ENCODE measurements around the gene CDC42. TPM values are rescaled to one million over a fixed set of nuclear protein-coding genes. Genes with fewer than 3 reads are reported as not detected.

CDC42 gene
- total RNA-seq, 1 experiment from 2014 or later = 550 TPM

- DNase-seq (ENCODE audit: low read depth) = no peak
Observed at GRCh38 chr1:22074803-22075202, 22.3 kb downstream of the CDC42 start.

GRCh38 chr1:22075718-22076117, 23.2 kb downstream of the CDC42 start:
- no peak for DNase-seq (ENCODE audit: low read depth)

GRCh38 chr1:22076346-22076745, 23.8 kb downstream of the CDC42 start:
- DNase-seq (ENCODE audit: low read depth) = no peak

DNA sequence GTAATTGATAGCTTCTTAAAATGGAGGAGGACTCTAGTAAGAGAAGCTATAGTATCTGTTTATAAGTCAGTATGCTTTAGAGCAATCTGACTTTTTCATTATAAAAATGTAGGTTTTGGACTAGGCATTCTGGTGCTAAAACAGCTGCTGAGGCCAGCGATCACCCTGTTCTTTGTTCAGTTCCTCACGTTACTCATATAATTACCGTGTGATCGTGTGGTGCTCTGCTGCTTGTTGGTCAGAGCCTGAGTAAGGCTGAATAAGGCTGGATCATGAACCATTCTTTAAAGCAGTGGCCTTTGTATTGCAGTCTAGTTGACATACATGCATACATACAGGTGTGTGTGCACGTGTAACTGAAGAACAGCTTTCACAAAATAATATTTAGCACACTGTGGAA, 25.2 kb downstream of the CDC42 start:
- no peak for DNase-seq (ENCODE audit: low read depth)

DNA sequence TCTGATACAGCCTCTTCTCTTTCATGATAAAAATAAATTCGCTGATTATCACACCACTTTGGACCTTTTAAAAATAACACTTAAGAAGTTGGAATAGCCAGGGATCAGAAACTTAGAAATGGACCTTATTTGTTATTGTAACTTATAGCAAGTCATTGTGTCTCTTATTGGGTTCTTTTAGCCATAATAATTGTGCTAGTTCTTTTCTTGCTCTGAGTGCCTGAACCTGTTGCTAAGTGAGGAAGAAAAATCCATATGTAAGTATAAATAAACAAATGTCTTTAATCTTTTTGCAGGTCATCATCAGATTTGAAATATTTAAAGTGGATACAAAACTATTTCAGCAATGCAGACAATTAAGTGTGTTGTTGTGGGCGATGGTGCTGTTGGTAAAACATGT, 25.6 kb downstream of the CDC42 start:
- no peak for DNase-seq (ENCODE audit: low read depth)

DNA sequence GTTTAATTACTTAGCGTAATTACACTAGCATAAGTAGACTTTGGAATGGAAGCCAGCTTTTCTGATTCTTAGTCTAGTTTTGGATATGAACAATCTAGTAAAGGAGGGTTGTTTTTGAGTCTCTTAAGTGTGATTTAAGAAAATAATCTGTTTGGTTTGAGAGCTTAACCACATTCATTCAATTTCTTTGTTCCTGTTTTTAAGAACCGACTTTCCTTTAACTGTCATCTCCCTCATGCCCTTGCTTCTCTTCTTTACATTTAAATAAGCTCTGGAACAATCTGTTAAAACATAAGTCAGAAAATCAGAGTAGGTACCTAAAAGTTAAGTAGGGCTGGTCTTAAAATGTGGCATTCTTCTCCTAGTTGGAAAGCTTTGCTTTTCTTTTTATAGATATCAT, 27.7 kb downstream of the CDC42 start:
- no peak for DNase-seq (ENCODE audit: low read depth)

GRCh38 chr1:22088331-22088730, 35.8 kb downstream of the CDC42 start:
- no peak for DNase-seq (ENCODE audit: low read depth)

DNA sequence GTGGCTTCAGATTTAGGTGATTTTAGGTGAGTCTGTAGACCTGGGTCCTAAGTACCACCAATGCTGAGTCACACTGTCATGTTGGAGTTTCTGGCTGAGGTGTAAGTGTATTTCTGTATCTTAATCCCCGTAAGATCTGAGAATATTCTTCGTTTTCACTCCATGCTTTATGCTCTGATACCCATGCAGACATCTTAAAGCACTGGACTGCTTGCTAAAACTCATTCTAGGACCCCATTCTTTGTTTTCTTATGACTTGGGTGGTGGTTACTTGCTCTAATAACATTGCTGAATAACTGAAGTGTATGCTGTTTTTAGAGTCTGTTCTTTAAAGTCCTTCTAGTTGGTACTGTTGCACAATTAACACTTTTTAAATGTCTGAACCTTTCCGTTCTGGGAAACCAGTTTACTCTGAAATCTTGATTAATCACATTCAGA, 36.6 kb downstream of the CDC42 start:
- DNase-seq (ENCODE audit: low read depth) = no peak

DNA sequence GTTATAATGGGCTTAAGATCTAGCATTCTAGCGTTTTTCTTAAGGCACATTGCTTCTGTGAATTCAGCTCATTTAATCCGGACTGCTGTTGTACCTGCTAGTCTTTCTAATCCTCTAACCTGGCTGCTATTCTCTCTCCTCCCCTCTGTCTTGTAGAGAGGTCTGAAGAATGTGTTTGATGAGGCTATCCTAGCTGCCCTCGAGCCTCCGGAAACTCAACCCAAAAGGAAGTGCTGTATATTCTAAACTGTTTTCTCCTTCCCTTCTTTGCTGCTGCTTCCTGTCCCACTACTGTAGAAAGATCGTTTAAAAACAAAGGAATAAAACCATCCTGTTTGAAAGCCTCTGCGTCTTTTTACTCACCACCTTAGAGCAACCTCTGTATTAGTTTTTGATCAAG, 37.3 kb downstream of the CDC42 start:
- no peak for DNase-seq (ENCODE audit: low read depth)

DNA sequence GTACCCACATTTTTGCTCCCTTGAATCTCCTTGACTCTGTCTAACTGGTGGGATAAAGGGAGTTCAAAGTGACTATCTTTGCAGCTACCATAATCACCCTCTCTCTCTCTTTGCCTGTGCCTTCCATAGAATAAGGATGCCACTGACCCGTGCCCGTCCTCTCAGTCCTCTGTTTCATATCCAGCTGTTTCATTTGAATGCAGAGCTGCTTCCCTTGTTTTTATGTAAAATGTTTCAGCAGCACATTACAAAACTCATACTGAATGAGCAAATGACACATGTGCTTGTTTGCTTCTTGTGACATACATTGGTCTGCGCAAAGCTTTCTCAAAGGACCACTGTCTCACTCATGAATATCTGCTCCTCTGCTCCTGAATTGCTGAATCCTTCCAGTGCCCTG, 38.4 kb downstream of the CDC42 start:
- no peak for DNase-seq (ENCODE audit: low read depth)

- DNase-seq (ENCODE audit: low read depth) = peak; percentile 61
Observed at GRCh38 chr1:22092026-22092768, 39.7 kb downstream of the CDC42 start.

DNA sequence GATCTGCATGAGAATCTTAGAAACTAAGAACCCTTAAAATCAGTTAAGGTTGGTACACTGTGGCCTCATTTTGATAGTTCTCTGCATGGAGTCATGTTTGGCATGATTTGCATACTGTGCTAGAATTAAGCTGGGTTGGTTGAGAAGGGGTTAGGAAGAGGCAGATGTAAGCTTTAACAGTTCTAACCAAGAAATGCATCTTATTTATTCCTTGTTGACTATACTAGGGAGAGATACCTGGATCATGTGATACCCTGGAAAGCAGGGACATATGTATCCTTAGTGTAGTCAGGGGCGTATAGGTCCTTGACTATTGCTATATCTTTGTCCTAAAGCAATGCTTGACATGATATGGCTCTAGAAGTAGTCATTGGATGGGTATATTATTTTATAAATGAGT, 41.0 kb downstream of the CDC42 start:
- DNase-seq (ENCODE audit: low read depth) = no peak

- DNase-seq (ENCODE audit: low read depth) = peak; percentile 42
Observed at GRCh38 chr1:22096036-22096435, 43.5 kb downstream of the CDC42 start.

GRCh38 chr1:22096463-22096862, 44.0 kb downstream of the CDC42 start:
- DNase-seq (ENCODE audit: low read depth) = no peak

- no peak for DNase-seq (ENCODE audit: low read depth)
Observed at GRCh38 chr1:22098752-22099151, 46.2 kb downstream of the CDC42 start.

- DNase-seq (ENCODE audit: low read depth) = no peak
Observed at GRCh38 chr1:22100168-22100567, 47.7 kb downstream of the CDC42 start.

DNA sequence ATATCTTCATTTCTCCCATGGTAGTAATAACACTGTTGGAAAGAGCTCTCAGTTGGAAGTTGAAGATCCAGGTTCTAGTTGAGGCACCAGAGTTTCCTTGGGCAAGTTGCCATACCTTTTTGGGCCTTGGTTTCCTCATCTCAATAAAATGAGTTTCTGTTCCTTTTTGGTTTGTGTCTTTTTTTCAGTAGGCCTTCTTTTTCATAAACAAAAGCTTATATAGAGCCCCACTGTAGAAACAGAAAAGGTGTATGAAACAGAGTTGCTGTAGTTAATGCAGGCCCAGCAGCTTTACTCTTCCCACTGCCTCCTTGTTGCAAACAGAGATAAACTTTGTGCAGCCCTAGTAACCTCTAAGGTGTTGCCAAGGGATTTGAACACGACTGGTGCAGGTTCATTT, 48.7 kb downstream of the CDC42 start:
- no peak for DNase-seq (ENCODE audit: low read depth)

GRCh38 chr1:22101995-22102394, 49.5 kb downstream of the CDC42 start:
- no peak for DNase-seq (ENCODE audit: low read depth)

- DNase-seq (ENCODE audit: low read depth) = no peak
Observed at GRCh38 chr1:22102746-22103145, 50.2 kb downstream of the CDC42 start.

DNA sequence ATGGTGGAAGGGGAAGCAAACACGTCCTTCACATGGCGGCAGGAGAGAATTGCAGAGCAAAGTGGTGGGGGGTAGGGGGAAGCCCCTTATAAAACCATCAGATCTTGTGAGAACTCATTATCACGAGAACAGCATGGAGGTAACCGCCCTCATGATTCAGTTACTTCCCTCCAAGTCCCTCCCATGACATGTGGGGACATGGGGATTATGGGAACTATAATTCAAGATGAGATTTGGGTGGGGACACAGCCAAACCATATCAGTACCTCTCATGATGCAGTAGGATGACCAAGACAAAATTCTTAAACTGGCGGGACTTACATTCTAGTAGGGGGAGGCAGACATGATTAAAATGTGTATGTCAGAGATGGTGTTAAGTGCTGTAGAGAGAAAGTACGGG, 51.6 kb downstream of the CDC42 start:
- DNase-seq (ENCODE audit: low read depth) = no peak

GRCh38 chr1:22104865-22105437, 52.4 kb downstream of the CDC42 start:
- DNase-seq (ENCODE audit: low read depth) = no peak

GRCh38 chr1:22105611-22106207, 53.2 kb downstream of the CDC42 start:
- DNase-seq (ENCODE audit: low read depth) = peak; percentile 63

DNA sequence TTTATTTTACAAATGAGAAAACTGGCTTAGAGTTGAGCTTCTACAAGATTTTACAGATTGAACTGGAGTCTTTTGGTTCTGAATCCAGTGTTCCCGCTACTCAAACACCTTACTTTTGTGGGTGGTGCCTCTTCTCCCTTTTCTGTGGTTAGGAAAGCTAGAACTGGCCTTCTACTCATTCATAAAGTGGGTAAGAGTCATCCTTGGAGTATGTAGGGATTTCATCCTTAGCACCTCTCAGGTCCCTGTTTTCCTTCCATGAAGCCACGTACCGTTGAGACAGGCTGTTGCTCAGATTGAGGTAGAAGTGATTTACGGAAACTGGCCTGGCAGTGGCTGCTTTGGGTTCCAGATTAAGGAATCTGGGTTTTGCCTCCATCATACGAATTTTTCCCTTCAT, 54.6 kb downstream of the CDC42 start:
- peak; percentile 79 for DNase-seq (ENCODE audit: low read depth)
